ENCODE measurements around the gene SMIM11. TPM values are rescaled to one million over a fixed set of nuclear protein-coding genes. Genes with fewer than 3 reads are reported as not detected.

The SMIM11 gene
- total and polyA plus RNA-seq, 2 of the 8 experiments (the other 6 are each of a cell fraction or from before 2014, with no cell fraction given) = 1.0 to 3.2 TPM

DNA sequence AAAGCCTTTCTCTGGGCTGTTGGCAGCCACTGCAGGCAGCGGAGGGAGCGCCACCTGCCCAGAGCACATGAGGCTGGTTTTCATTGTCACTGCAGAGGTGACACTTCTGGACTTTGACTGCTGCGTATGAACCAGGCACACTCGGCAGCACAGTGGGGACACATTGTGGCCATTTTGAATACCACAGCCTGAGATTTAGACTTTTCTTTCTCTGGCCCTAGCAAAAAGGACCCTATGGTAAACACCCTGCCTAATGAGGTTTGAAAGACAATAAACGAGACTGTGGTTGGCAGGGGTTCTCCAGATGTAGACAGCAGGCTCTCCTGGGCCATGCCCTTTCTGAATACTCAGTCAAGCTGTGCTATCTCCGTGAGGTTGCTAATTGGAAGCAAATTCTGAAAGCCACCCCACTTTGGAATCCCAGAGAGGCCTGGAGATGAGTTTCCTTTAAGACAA is 23.5 kb upstream of the SMIM11 start:
- DNase-seq (ENCODE audit: low read depth in 1 of 2, low spot score in 2 of 2) (no peak), FAIRE-seq (peak; percentile 75)
- Histone ChIP-seq H3K4ac (replicated peaks; ENCODE audit: insufficient read length, low read depth, low read length) (no peak overlapping the region), H3K56ac (replicated peaks; ENCODE audit: insufficient read length, low read depth, low read length) (no peak overlapping the region), H4K5ac (ENCODE audit: insufficient read length, low read depth, low read length) (no peak overlapping the region), H3K27ac (ENCODE audit: low read depth, low read length) (no peak overlapping the region), H3K23me2 (ENCODE audit: low read depth, low read length) (no peaks in the 10 kb centered on the region), H3K4me3 (ENCODE audit: extremely low read depth in 1 of 4, insufficient read depth in 2 of 4, low read depth in 3 of 4, low read length in 4 of 4) (no peak overlapping the region), H2AFZ (ENCODE audit: low read length) (no peak overlapping the region), H2AK5ac (ENCODE audit: low read depth, low read length) (no peak overlapping the region), H4K8ac (ENCODE audit: extremely low read depth, insufficient read depth, low read length) (no peak overlapping the region), H3K23ac (ENCODE audit: insufficient read length) (no peak overlapping the region), H2BK5ac (ENCODE audit: low read depth, low read length) (no peak overlapping the region), H3K36me3 (ENCODE audit: control insufficient read depth in 2 of 4, insufficient read depth in 4 of 4, low read length in 3 of 4) (no peaks in the 10 kb centered on the region), H3K79me1 (ENCODE audit: low read depth, low read length) (no peaks in the 10 kb centered on the region), H3K9ac (replicated peaks in 1 of 4; ENCODE audit: extremely low read depth in 1 of 4, low read depth in 3 of 4, low read length in 3 of 4) (no peak overlapping the region), H3K18ac (ENCODE audit: extremely low read depth, low read length) (no peak overlapping the region), H2BK15ac (ENCODE audit: low read length) (no peak overlapping the region), H3K79me2 (ENCODE audit: control insufficient read depth in 1 of 2, insufficient read depth in 2 of 2, low read length in 2 of 2) (no peaks in the 10 kb centered on the region), H2BK12ac (ENCODE audit: low read depth, low read length) (no peak overlapping the region), H3K14ac (ENCODE audit: insufficient read length) (no peak overlapping the region), H3K4me1 (replicated peaks in 1 of 4; ENCODE audit: control insufficient read depth in 3 of 4, insufficient read depth in 4 of 4, low read length in 3 of 4) (no peaks in the 10 kb centered on the region; a peak in 1 of 7 replicates), H4K91ac (replicated peaks; ENCODE audit: insufficient read length, low read length) (no peak overlapping the region), H2BK20ac (ENCODE audit: low read length) (no peak overlapping the region), H3K4me2 (ENCODE audit: insufficient read depth in 1 of 2, low read depth in 2 of 2, low read length in 2 of 2) (no peak overlapping the region), H3K9me3 (ENCODE audit: insufficient read depth in 2 of 2, low read depth in 1 of 2, low read length in 1 of 2) (no peaks in the 10 kb centered on the region), H2BK120ac (replicated peaks; ENCODE audit: low read depth, low read length) (no peak overlapping the region), H4K20me1 (replicated peaks in 1 of 2; ENCODE audit: control insufficient read depth in 1 of 2, insufficient read depth in 2 of 2, low read length in 2 of 2) (no peaks in the 10 kb centered on the region), H3K27me3 (replicated peaks in 1 of 4; ENCODE audit: control insufficient read depth in 3 of 4, extremely low read depth in 1 of 4, insufficient read depth in 3 of 4, low read length in 3 of 4) (no peaks in the 10 kb centered on the region; a peak in 1 of 7 replicates)
- POLR2A ChIA-PET (ENCODE audit: partially characterized antibody) = no interaction called here
- 54% methylated on average over 6 of the region's 6 CpGs; no CpG with 5 or more reads in 1 of the 2 experiments for WGBS, 2 experiments (ENCODE audit: extremely low coverage in 1 of 2, insufficient coverage in 1 of 2, insufficient read length in 1 of 2, insufficient replicate concordance in 2 of 2, low coverage in 1 of 2, low lambda C conversion rate in 2 of 2, missing lambda C conversion rate in 1 of 2)
- TF ChIP-seq RAD21 (IDR thresholded peaks at IDR 0.05 in 1 of 2, conservative IDR thresholded peaks at IDR 0.05 in 1 of 2; ENCODE audit: low read depth in 2 of 2, low read length in 2 of 2) = peak; percentile 80 to 82
- no peak for TF ChIP-seq CHD1 (IDR thresholded peaks at IDR 0.05; ENCODE audit: low read depth, low read length)
- TF ChIP-seq TCF12 (IDR thresholded peaks at IDR 0.05; ENCODE audit: low read depth, low read length) = 0 out of 2 replicates have a peak, but pooled peaks have one; percentile 76
- TF ChIP-seq, protein P1, sequence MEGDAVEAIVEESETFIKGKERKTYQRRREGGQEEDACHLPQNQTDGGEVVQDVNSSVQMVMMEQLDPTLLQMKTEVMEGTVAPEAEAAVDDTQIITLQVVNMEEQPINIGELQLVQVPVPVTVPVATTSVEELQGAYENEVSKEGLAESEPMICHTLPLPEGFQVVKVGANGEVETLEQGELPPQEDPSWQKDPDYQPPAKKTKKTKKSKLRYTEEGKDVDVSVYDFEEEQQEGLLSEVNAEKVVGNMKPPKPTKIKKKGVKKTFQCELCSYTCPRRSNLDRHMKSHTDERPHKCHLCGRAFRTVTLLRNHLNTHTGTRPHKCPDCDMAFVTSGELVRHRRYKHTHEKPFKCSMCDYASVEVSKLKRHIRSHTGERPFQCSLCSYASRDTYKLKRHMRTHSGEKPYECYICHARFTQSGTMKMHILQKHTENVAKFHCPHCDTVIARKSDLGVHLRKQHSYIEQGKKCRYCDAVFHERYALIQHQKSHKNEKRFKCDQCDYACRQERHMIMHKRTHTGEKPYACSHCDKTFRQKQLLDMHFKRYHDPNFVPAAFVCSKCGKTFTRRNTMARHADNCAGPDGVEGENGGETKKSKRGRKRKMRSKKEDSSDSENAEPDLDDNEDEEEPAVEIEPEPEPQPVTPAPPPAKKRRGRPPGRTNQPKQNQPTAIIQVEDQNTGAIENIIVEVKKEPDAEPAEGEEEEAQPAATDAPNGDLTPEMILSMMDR (IDR thresholded peaks at IDR 0.05; ENCODE audit: control extremely low read depth in 1 of 3, insufficient read depth in 1 of 3, low read depth in 1 of 3, low read length in 3 of 3) = peak; percentile 45 to 56 (median 51)
- CTCF ChIA-PET (ENCODE audit: partially characterized antibody) = interaction anchor here (0.9 to 10.4 kb wide), 13 partner anchors 9 to 458 kb away, joined by 3 to 119 read pairs (median 4); no protein-coding TSS in a partner anchor

All from H1 (cell line).